Left ventricle myocardium inferior (tissue), 1 donor: ENCODE data around the gene THEMIS. TPM values are rescaled to one million over a fixed set of nuclear protein-coding genes. Genes with fewer than 3 reads are reported as not detected.

Experiments used
- DNase-seq: peaks from one replicate; pipeline ENCODE4 v3.0.0-alpha.2; 2020
- H3K27ac ChIP-seq: fragments of 200-600 bp; replicated peaks from 2 replicates; pipeline ENCODE4 v1.8.0; 2021
- H3K27me3 ChIP-seq: fragments of 200-600 bp; 2 replicates; pipeline ENCODE4 v1.8.0; 2021; ENCODE audit warnings: low read depth
- H3K36me3 ChIP-seq: fragments of 200-600 bp; 2 replicates; pipeline ENCODE4 v1.8.0; 2021
- H3K4me1 ChIP-seq: fragments of 200-600 bp; 2 replicates; pipeline ENCODE4 v1.8.0; 2021
- H3K4me3 ChIP-seq: fragments of 200-600 bp; 2 replicates; pipeline ENCODE4 v1.8.0; 2021; ENCODE audit warnings: mild to moderate bottlenecking, moderate library complexity
- H3K9me3 ChIP-seq: fragments of 200-600 bp; replicated peaks from 2 replicates; pipeline ENCODE4 v1.8.0; 2021
- intact Hi-C: fragments of 100-400 bp; cut with micrococcal nuclease; formaldehyde crosslinking; loops from one replicate; pipeline ENCODE4 v1.11.0; 2022
- total RNA-seq: library from RNA; stranded (reverse); fragmentation: NEBNext Ultra II Directional; extraction: Animal tissue kit (Norgen Biotek cat#: 25700); gene quantifications from one replicate; pipeline ENCODE4 v1.2.1, GENCODE V29; 2021
- TF ChIP-seq, protein P1 (sequence below): fragments of 200-600 bp; IDR thresholded peaks from 2 replicates; pipeline ENCODE4 v1.8.0; 2021; ENCODE audit warnings: antibody characterized with exemption, mild to moderate bottlenecking, borderline replicate concordance
- donor health status: DM: no; HTN: yes; CAD: no; lungs with severe emphysema.

THEMIS gene
- total RNA-seq, 1 donor from 2014 or later = 0.22 TPM

DNA sequence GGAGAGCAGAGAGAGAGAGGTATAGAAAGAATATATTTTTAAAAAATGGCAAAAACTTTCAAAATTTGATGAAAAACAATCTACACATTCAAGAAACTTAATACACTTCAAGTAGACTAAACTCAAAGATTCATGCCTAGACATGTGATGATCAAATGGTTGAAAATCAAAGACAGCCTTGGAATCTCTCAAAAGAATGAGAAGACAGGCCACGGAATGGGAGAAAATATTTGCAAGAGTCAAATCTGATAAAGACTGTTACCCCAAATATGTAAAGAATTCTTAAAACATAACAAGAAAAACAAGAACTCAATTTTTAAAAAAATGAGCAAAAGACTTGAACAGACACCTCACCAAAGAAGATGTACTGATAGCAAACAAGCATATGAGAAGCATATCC lies 49.7 kb downstream of the THEMIS start:
- no peak for DNase-seq
- intact Hi-C loops = no loop called here
- Histone ChIP-seq H3K27ac (no peak overlapping the region), H3K4me1 (no peaks in the 10 kb centered on the region), H3K36me3 (no peaks in the 10 kb centered on the region), H3K4me3 (no peak overlapping the region), H3K9me3 (no peaks in the 10 kb centered on the region), H3K27me3 (no peaks in the 10 kb centered on the region)
- TF ChIP-seq, protein P1, sequence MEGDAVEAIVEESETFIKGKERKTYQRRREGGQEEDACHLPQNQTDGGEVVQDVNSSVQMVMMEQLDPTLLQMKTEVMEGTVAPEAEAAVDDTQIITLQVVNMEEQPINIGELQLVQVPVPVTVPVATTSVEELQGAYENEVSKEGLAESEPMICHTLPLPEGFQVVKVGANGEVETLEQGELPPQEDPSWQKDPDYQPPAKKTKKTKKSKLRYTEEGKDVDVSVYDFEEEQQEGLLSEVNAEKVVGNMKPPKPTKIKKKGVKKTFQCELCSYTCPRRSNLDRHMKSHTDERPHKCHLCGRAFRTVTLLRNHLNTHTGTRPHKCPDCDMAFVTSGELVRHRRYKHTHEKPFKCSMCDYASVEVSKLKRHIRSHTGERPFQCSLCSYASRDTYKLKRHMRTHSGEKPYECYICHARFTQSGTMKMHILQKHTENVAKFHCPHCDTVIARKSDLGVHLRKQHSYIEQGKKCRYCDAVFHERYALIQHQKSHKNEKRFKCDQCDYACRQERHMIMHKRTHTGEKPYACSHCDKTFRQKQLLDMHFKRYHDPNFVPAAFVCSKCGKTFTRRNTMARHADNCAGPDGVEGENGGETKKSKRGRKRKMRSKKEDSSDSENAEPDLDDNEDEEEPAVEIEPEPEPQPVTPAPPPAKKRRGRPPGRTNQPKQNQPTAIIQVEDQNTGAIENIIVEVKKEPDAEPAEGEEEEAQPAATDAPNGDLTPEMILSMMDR = no peak

DNA sequence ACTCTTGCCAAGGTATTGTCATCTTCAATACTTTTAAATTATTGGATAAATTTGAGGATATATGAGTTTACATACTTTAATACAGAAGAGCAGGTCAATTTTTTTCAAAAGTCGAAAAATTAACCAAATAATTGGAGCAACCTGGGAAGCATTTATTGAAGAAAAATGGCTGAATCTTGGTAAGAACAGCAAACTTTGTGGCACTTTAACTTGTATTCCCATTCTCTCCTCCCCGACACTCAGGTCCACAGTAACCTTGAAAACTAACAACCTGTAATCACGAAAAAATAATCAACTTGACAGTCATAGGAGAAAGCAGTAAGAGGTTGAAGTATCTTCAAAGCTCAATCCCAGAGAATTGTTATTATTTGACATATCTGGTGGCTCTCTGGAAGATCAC lies 55.6 kb downstream of the THEMIS start:
- H3K27me3 ChIP-seq = peaks cover 3% of the 10 kb centered on the region
- H3K4me1 ChIP-seq = no peaks in the 10 kb centered on the region
- no peak overlapping the region for H3K4me3 ChIP-seq
- no peaks in the 10 kb centered on the region for H3K9me3 ChIP-seq
- DNase-seq = no peak
- intact Hi-C loops = no loop called here
- TF ChIP-seq, protein P1 = no peak
- H3K27ac ChIP-seq = no peak overlapping the region
- H3K36me3 ChIP-seq = no peaks in the 10 kb centered on the region

DNA sequence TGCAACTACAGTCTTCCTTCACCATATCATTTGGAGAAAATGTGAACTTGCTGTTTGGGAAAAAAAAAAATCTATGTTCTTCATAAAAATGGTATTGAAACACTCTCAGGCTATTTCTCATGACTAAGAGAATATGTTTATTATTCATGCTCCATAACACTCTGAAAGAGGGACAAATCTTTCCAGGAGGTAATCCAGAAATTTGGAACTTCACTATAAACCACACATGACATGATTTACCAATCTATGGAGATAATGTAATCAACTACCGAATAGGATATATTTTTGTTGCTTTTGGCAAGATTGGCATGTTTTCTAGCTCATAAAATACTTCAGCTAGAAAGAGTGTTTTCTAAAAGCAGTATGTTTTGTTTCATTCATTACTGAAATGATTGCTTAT lies 56.3 kb downstream of the THEMIS start:
- TF ChIP-seq, protein P1 = no peak
- intact Hi-C loops = no loop called here
- Histone ChIP-seq H3K27ac (no peak overlapping the region), H3K4me1 (no peaks in the 10 kb centered on the region), H3K4me3 (no peak overlapping the region), H3K36me3 (no peaks in the 10 kb centered on the region), H3K27me3 (peaks cover 3% of the 10 kb centered on the region), H3K9me3 (no peaks in the 10 kb centered on the region)
- no peak for DNase-seq

DNA sequence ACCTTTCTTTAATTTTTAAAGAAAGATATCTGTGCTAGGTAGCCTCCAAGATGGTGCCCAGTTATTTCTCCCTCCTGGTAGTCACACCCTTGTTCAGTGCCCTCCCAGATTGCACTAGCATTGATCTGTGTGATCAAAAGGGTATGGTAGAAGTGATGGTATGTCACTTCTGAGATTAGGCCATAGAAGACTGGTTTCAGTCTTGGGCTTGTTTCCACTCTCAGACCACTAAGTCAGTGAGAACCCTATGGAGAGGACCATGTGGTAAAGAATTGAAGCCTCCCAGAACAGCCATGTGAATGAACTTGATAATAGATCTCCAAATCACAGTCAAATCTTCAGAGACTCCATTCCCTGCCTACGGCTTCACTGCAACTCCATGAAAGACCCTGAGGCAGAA lies 57.3 kb downstream of the THEMIS start:
- H3K4me3 ChIP-seq = no peak overlapping the region
- DNase-seq = no peak
- TF ChIP-seq, protein P1 = no peak
- peaks cover 3% of the 10 kb centered on the region for H3K27me3 ChIP-seq
- no peaks in the 10 kb centered on the region for H3K4me1 ChIP-seq
- no peak overlapping the region for H3K27ac ChIP-seq
- no peaks in the 10 kb centered on the region for H3K36me3 ChIP-seq
- intact Hi-C loops = no loop called here
- no peaks in the 10 kb centered on the region for H3K9me3 ChIP-seq

DNA sequence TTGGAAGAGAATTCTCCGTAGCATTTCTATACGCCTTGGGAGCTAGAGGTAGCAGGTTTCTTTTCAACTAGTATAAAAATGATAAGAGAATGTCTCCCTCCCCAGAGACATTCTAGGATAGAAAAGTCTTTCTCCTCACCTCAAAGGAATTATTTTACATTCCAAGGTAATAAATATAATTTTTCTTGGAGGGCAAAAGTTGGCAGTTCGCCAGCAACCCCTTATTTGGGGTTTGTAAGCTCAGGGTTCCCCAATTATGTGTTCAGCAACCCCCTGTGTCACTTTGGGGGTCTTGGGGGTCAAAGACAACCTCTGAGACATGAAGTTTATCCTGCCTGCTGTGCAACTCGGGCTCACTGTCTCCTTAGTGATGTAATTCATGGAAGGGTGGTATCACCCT lies 58.3 kb downstream of the THEMIS start:
- Histone ChIP-seq H3K4me3 (no peak overlapping the region), H3K36me3 (no peaks in the 10 kb centered on the region)
- intact Hi-C loops = no loop called here

More for the DNA sequence above, 58.3 kb downstream of the THEMIS start:
- no peak overlapping the region for H3K27ac ChIP-seq
- peaks cover 3% of the 10 kb centered on the region for H3K27me3 ChIP-seq
- TF ChIP-seq, protein P1 = no peak
- no peaks in the 10 kb centered on the region for H3K4me1 ChIP-seq
- DNase-seq = no peak
- no peaks in the 10 kb centered on the region for H3K9me3 ChIP-seq
